LNCAP (cell line): Measurements from ENCODE around the gene PSD.

Source experiments
- CTCF ChIP-seq: fragments of 450-650 bp; IDR thresholded peaks from 2 replicates; pipeline ENCODE4 v1.5.1; 2017; ENCODE audit warnings: mild to moderate bottlenecking

PSD gene

GRCh38 chr10:102394079-102394800 lies 24.3 kb downstream of the PSD start:
- 0 out of 2 replicates have a peak, but pooled peaks have one; percentile 33 for TF ChIP-seq CTCF

GRCh38 chr10:102393411-102394078 lies 25.0 kb downstream of the PSD start:
- peak; percentile 92 for TF ChIP-seq CTCF

- TF ChIP-seq CTCF = no peak
Measured at GRCh38 chr10:102392306-102392705, 26.3 kb downstream of the PSD start.

- TF ChIP-seq CTCF = no peak
Measured at GRCh38 chr10:102389894-102390293, 28.7 kb downstream of the PSD start.

- TF ChIP-seq CTCF = no peak
Measured at GRCh38 chr10:102384606-102385429, 33.8 kb downstream of the PSD start.

- TF ChIP-seq CTCF = no peak
Measured at GRCh38 chr10:102384053-102384452, 34.5 kb downstream of the PSD start.

GRCh38 chr10:102382871-102383270 lies 35.7 kb downstream of the PSD start:
- TF ChIP-seq CTCF = no peak
